BJ (cell line): ENCODE measurements around the gene BRD4. TPM values are rescaled to one million over a fixed set of nuclear protein-coding genes. Genes with fewer than 3 reads are reported as not detected.

ENCODE experiments used
- CTCF ChIA-PET: fragments of 350-600 bp; formaldehyde crosslinking; extraction: SDS; loops from one replicate; lab custom pipeline; 2021; ENCODE audit warnings: antibody characterized with exemption, inconsistent platforms; lab: Yijun Ruan, JAX
- POLR2A ChIA-PET: fragments of 300-600 bp; sonication (Branson Sonifier 250); formaldehyde crosslinking; extraction: SDS; loops from one replicate; lab custom pipeline; 2021; ENCODE audit warnings: antibody characterized with exemption; lab: Charles Lee
- DNase-seq: peaks from one replicate; pipeline ENCODE4 v3.0.0-alpha.2; 2011; ENCODE audit warnings: low read depth
- H3K27me3 ChIP-seq: 2 replicates; pipeline ENCODE4 v1.6.0; 2011; ENCODE audit warnings: low read length; ENCODE audit not compliant: control insufficient read depth, insufficient read depth
- H3K36me3 ChIP-seq: 2 replicates; pipeline ENCODE4 v1.5.1; 2011; ENCODE audit warnings: low read length; ENCODE audit not compliant: control insufficient read depth, insufficient read depth
- H3K4me3 ChIP-seq: 2 replicates; pipeline ENCODE4 v1.5.1; 2011; ENCODE audit warnings: low read depth, mild to moderate bottlenecking, control low read depth, low read length
- CTCF ChIP-seq: IDR thresholded peaks from 2 replicates; pipeline ENCODE4 v1.5.1; 2011; ENCODE audit warnings: low read depth, mild to moderate bottlenecking, control low read depth, inconsistent platforms, low read length, moderate library complexity; ENCODE audit not compliant: insufficient read depth
- polyA plus RNA-seq: library from polyadenylated mRNA; depleted of rRNA; stranded (reverse); fragments of >200 nt; gene quantifications from 2 replicates; pipeline ENCODE4 v1.2.3, GENCODE V29; 2011

The BRD4 gene
- polyA plus RNA-seq, 1 experiment = 9.5 TPM

- CTCF ChIA-PET = interaction anchor here (1.5 kb wide), 1 partner anchor 10 kb away, joined by 4 read pairs; no protein-coding TSS in a partner anchor
- H3K36me3 ChIP-seq = peaks cover 65% of the 10 kb centered on the region
- no peak for DNase-seq
- no peaks in the 10 kb centered on the region for H3K27me3 ChIP-seq
- POLR2A ChIA-PET = interaction anchor here (0.6 kb wide), 1 partner anchor 58 kb away, joined by 9 read pairs; no protein-coding TSS in a partner anchor
- no peak overlapping the region for H3K4me3 ChIP-seq
- no peak for TF ChIP-seq CTCF
Observed at GRCh38 chr19:15241259-15241910, 91.0 kb downstream of the BRD4 start.

GRCh38 chr19:15240515-15240914, 91.8 kb downstream of the BRD4 start:
- DNase-seq = no peak
- Histone ChIP-seq H3K36me3 (peaks cover 61% of the 10 kb centered on the region), H3K27me3 (no peaks in the 10 kb centered on the region), H3K4me3 (no peak overlapping the region)
- TF ChIP-seq CTCF = no peak
- CTCF ChIA-PET = interaction anchor here (1.0 to 1.5 kb wide), 3 partner anchors 11 to 196 kb away, joined by 3 to 6 read pairs (median 4); no protein-coding TSS in a partner anchor
- POLR2A ChIA-PET = no interaction called here

GRCh38 chr19:15239337-15239949, 92.9 kb downstream of the BRD4 start:
- Histone ChIP-seq H3K27me3 (no peaks in the 10 kb centered on the region), H3K4me3 (no peak overlapping the region), H3K36me3 (peaks cover 56% of the 10 kb centered on the region)
- TF ChIP-seq CTCF = no peak
- ChIA-PET CTCF (interaction anchor here (1.0 to 1.7 kb wide), 4 partner anchors 10 to 198 kb away, joined by 3 to 6 read pairs (median 3); no protein-coding TSS in a partner anchor), POLR2A (no interaction called here)
- no peak for DNase-seq

DNA sequence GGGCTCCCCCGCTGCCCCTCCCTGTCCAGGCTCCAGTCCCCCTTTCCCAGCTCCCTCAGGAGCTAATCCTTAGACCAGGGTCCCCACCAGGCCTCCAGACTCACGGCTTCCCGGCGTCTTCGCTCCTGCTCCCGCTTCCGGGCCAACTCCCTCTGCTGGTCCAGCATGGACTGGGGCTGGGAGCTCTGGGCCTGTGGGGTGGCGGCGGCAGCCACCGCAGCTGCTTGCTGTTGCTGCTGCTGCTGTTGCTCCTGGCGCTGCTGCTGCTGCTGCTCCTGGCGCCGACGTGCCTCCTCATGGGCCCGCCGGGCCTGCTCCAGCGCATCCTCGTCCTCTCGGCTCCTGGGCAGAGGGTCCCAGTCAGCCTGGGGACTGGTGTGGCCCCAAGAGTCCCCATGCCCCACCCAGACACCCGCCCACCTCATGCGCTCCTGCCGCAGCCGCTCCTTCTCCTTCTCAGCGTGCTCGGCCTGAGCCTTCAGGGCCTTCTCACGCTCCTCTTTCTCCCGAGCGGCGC, 93.6 kb downstream of the BRD4 start:
- ChIA-PET POLR2A (no interaction called here), CTCF (interaction anchor here (1.1 to 1.7 kb wide), 2 partner anchors 10 to 13 kb away, joined by 3 read pairs; no protein-coding TSS in a partner anchor)
- TF ChIP-seq CTCF = no peak
- no peaks in the 10 kb centered on the region for H3K27me3 ChIP-seq
- H3K36me3 ChIP-seq = peaks cover 53% of the 10 kb centered on the region
- DNase-seq = no peak
- no peak overlapping the region for H3K4me3 ChIP-seq
